ENCODE results near the gene NFATC1. TPM values are rescaled to one million over a fixed set of nuclear protein-coding genes. Genes with fewer than 3 reads are reported as not detected.

The NFATC1 gene
- total and polyA plus RNA-seq, 8 donors, result 3.4 to 7.9 (median 4.4) TPM

GRCh38 chr18:79487183-79487800 is 91.6 kb downstream of the NFATC1 start:
- ATAC-seq, result no peak
- Histone ChIP-seq H3K4me3 (no peak overlapping the region), H3K27ac (no peak overlapping the region), H3K27me3 (no peaks in the 10 kb centered on the region), H3K9me3 (no peaks in the 10 kb centered on the region), H3K4me1 (no peaks in the 10 kb centered on the region), H3K36me3 (peaks cover 0 to 9% (median 0%) of the 10 kb centered on the region in 3 donors)
- no peak for FAIRE-seq
- WGBS, 2 donors, result 95 to 96% methylated on average over 42 of the region's 42 CpGs
- intact Hi-C loops (cut with DNase I), result no loop called here
- peak in 3 of 6 donors; percentile 7 to 62 (median 50) for DNase-seq
- no peak for TF ChIP-seq CTCF (IDR thresholded peaks at IDR 0.05)

- Histone ChIP-seq H3K36me3 (peaks cover 0 to 9% (median 0%) of the 10 kb centered on the region in 3 donors), H3K27me3 (no peaks in the 10 kb centered on the region), H3K4me1 (no peaks in the 10 kb centered on the region), H3K27ac (no peak overlapping the region), H3K9me3 (no peaks in the 10 kb centered on the region), H3K4me3 (no peak overlapping the region)
- ATAC-seq (no peak), DNase-seq (peak in 1 of 6 donors; percentile 8), FAIRE-seq (no peak)
- TF ChIP-seq CTCF (IDR thresholded peaks at IDR 0.05), result no peak
- WGBS, 2 donors, result 87 to 91% methylated on average over 22 of the region's 22 CpGs
- intact Hi-C loops (cut with DNase I), result no loop called here
Observed at GRCh38 chr18:79487801-79488201, 92.1 kb downstream of the NFATC1 start.

- FAIRE-seq (no peak), ATAC-seq (no peak), DNase-seq (peak in 3 of 6 donors; percentile 10 to 55 (median 52))
- no peak overlapping the region for H3K4me3 ChIP-seq
- no peaks in the 10 kb centered on the region for H3K27me3 ChIP-seq
- H3K9me3 ChIP-seq, result no peaks in the 10 kb centered on the region
- no peaks in the 10 kb centered on the region for H3K4me1 ChIP-seq
- H3K27ac ChIP-seq, result no peak overlapping the region
- TF ChIP-seq CTCF (IDR thresholded peaks at IDR 0.05), result no peak
- intact Hi-C loops (cut with DNase I), result no loop called here
- 88% methylated on average over 26 of the region's 26 CpGs for WGBS, 2 donors
- H3K36me3 ChIP-seq, result peaks cover 0 to 9% (median 0%) of the 10 kb centered on the region in 3 donors
Observed at GRCh38 chr18:79488311-79489050, 92.8 kb downstream of the NFATC1 start.

- no peak for TF ChIP-seq CTCF (IDR thresholded peaks at IDR 0.05)
- FAIRE-seq, result no peak
- intact Hi-C loops (cut with DNase I), result no loop called here
Observed at GRCh38 chr18:79489051-79489898, 93.5 kb downstream of the NFATC1 start.

More at GRCh38 chr18:79489051-79489898, 93.5 kb downstream of the NFATC1 start:
- no peak for ATAC-seq
- H3K36me3 ChIP-seq, result peaks cover 0 to 9% (median 0%) of the 10 kb centered on the region in 3 donors
- H3K4me1 ChIP-seq, result no peaks in the 10 kb centered on the region
- 93% methylated on average over 32 of the region's 32 CpGs for WGBS, 2 donors
- no peaks in the 10 kb centered on the region for H3K27me3 ChIP-seq
- H3K4me3 ChIP-seq, result no peak overlapping the region
- H3K9me3 ChIP-seq, result no peaks in the 10 kb centered on the region
- no peak overlapping the region for H3K27ac ChIP-seq
- peak in 1 of 6 donors; percentile 38 for DNase-seq
